HEK293 (cell line): ENCODE measurements around the gene NEK8.
"Not testable (repeated sequence)": the region's sequence is repeated elsewhere in the genome, so short reads cannot be mapped to it uniquely, and the experiment has no call there.

Experiments used
- CTCF ChIA-PET: fragments of 350-600 bp; formaldehyde crosslinking; extraction: SDS; loops from one replicate; lab custom pipeline; 2021; ENCODE audit warnings: antibody characterized with exemption; lab: Yijun Ruan, JAX
- POLR2A ChIA-PET: fragments of 300-600 bp; formaldehyde crosslinking; extraction: SDS; loops from one replicate; lab custom pipeline; 2020; ENCODE audit warnings: antibody characterized with exemption, inconsistent platforms; lab: Yijun Ruan, JAX
- H3K27ac ChIP-seq: fragments of 200-500 bp; sonication (Bioruptor generic); 2 replicates; pipeline ENCODE4 v1.5.1; 2014; ENCODE audit warnings: low read depth, low read length, control low read depth, inconsistent platforms; ENCODE audit errors: extremely low read depth
- H3K36me3 ChIP-seq, 2 experiments: fragments of 200-500 bp in 1 of 2; sonication (Bioruptor generic) in 1 of 2; 1 replicate in 1 of 2; 2 replicates in 1 of 2; pipeline ENCODE4 v1.5.1; 2014 to 2017; ENCODE audit warnings: inconsistent platforms in 2 of 2, low read length in 2 of 2; ENCODE audit not compliant: control insufficient read depth in 2 of 2, insufficient read depth in 1 of 2
- H3K4me1 ChIP-seq: fragments of 200-500 bp; sonication (Bioruptor generic); 2 replicates; pipeline ENCODE4 v1.5.1; 2014; ENCODE audit warnings: mild to moderate bottlenecking, low read length, inconsistent platforms; ENCODE audit not compliant: control insufficient read depth, insufficient read depth
- H3K4me3 ChIP-seq: 2 replicates; pipeline ENCODE4 v1.5.1; 2011; ENCODE audit warnings: low read depth, mild to moderate bottlenecking, control low read depth, low read length, moderate library complexity
- H3K9me3 ChIP-seq: fragments of 200-500 bp; sonication (Bioruptor generic); 2 replicates; pipeline ENCODE4 v1.5.1; 2014; ENCODE audit warnings: low read depth, low read length, inconsistent platforms; ENCODE audit not compliant: control insufficient read depth, insufficient read depth
- GLIS1 ChIP-seq: fragments of 450-650 bp; formaldehyde crosslinking; IDR thresholded peaks from 2 replicates; pipeline ENCODE4 v1.5.1; 2016; ENCODE audit warnings: missing biosample characterization, missing genetic modification characterization
- KLF1 ChIP-seq: fragments of 450-650 bp; formaldehyde crosslinking; IDR thresholded peaks from 2 replicates; pipeline ENCODE4 v1.5.1; 2016; ENCODE audit warnings: missing biosample characterization, missing genetic modification characterization
- KLF8 ChIP-seq: fragments of 450-650 bp; formaldehyde crosslinking; IDR thresholded peaks from 2 replicates; pipeline ENCODE4 v1.5.1; 2016; ENCODE audit warnings: missing biosample characterization, missing genetic modification characterization
- SCRT1 ChIP-seq: fragments of 450-650 bp; formaldehyde crosslinking; IDR thresholded peaks from 2 replicates; pipeline ENCODE4 v1.5.1; 2016; ENCODE audit warnings: missing biosample characterization, missing genetic modification characterization, borderline replicate concordance
- SCRT2 ChIP-seq: fragments of 450-650 bp; formaldehyde crosslinking; IDR thresholded peaks from 2 replicates; pipeline ENCODE4 v1.5.1; 2016; ENCODE audit warnings: missing biosample characterization, missing genetic modification characterization
- ZBTB48 ChIP-seq: fragments of 450-650 bp; formaldehyde crosslinking; IDR thresholded peaks from 2 replicates; pipeline ENCODE4 v1.5.1; 2016; ENCODE audit warnings: missing biosample characterization, missing genetic modification characterization
- ZFHX2 ChIP-seq: fragments of 450-650 bp; formaldehyde crosslinking; conservative IDR thresholded peaks from 2 replicates; pipeline ENCODE4 v1.5.1; 2016; ENCODE audit warnings: missing biosample characterization, missing genetic modification characterization
- ZIC2 ChIP-seq: fragments of 450-650 bp; formaldehyde crosslinking; IDR thresholded peaks from 2 replicates; pipeline ENCODE4 v1.5.1; 2016; ENCODE audit warnings: missing biosample characterization, missing genetic modification characterization
- ZNF146 ChIP-seq: fragments of 450-650 bp; formaldehyde crosslinking; IDR thresholded peaks from 2 replicates; pipeline ENCODE4 v1.5.1; 2016; ENCODE audit warnings: missing biosample characterization, missing genetic modification characterization
- ZNF184 ChIP-seq: fragments of 450-650 bp; IDR thresholded peaks from 2 replicates; pipeline ENCODE4 v1.5.1; 2018; ENCODE audit warnings: missing biosample characterization, mild to moderate bottlenecking, missing genetic modification characterization
- ZNF280C ChIP-seq: fragments of 450-650 bp; formaldehyde crosslinking; IDR thresholded peaks from 2 replicates; pipeline ENCODE4 v1.5.1; 2016; ENCODE audit warnings: missing biosample characterization, missing genetic modification characterization
- ZNF580 ChIP-seq: fragments of 450-650 bp; formaldehyde crosslinking; IDR thresholded peaks from 2 replicates; pipeline ENCODE4 v1.5.1; 2016; ENCODE audit warnings: missing biosample characterization, missing genetic modification characterization
- ZNF76 ChIP-seq: fragments of 450-650 bp; formaldehyde crosslinking; IDR thresholded peaks from 2 replicates; pipeline ENCODE4; 2016; ENCODE audit warnings: low read depth, missing biosample characterization, missing genetic modification characterization, borderline replicate concordance

NEK8 gene

GRCh38 chr17:28734712-28735241 lies 6.2 kb downstream of the NEK8 start:
- no peaks in the 10 kb centered on the region for H3K4me1 ChIP-seq
- no peaks in the 10 kb centered on the region for H3K9me3 ChIP-seq
- H3K27ac ChIP-seq, result no peak overlapping the region
- peaks cover 0 to 20% of the 10 kb centered on the region in 2 experiments; a peak in 2 of 3 replicates for H3K36me3 ChIP-seq
- H3K4me3 ChIP-seq, result no peak overlapping the region
- CTCF ChIA-PET, result interaction anchor here (0.9 to 3.5 kb wide), 4 partner anchors 8 to 382 kb away, joined by 4 to 25 read pairs (median 6); partner anchors contain the start of gene TLCD1
- TF ChIP-seq ZFHX2 (tag by site-specific recombination), result 0 out of 2 replicates have a peak, but pooled peaks have one; percentile 20
- no peak for TF ChIP-seq ZNF280C (tag by site-specific recombination)
- no peak for TF ChIP-seq KLF8 (tag by site-specific recombination)
- POLR2A ChIA-PET, result interaction anchor here (0.7 to 1.6 kb wide), 5 partner anchors 9 to 108 kb away, joined by 3 to 5 read pairs (median 4); partner anchors contain the start of genes RPL23A and TRAF4

- H3K9me3 ChIP-seq, result no peaks in the 10 kb centered on the region
- TF ChIP-seq KLF1 (tag by site-specific recombination), result 0 out of 2 replicates have a peak, but pooled peaks have one; percentile 13
- 0 out of 2 replicates have a peak, but pooled peaks have one; percentile 27 for TF ChIP-seq ZBTB48
- no peak for TF ChIP-seq ZNF76
- TF ChIP-seq ZIC2, result peak; percentile 56
- peak; percentile 74 for TF ChIP-seq GLIS1 (tag by site-specific recombination)
- no peaks in the 10 kb centered on the region for H3K4me1 ChIP-seq
- CTCF ChIA-PET, result interaction anchor here (0.9 to 3.5 kb wide), 4 partner anchors 8 to 382 kb away, joined by 4 to 25 read pairs (median 6); partner anchors contain the start of gene TLCD1
- no peak overlapping the region for H3K27ac ChIP-seq
- H3K36me3 ChIP-seq, result peaks cover 0 to 21% of the 10 kb centered on the region in 2 experiments; a peak in 2 of 3 replicates
- H3K4me3 ChIP-seq, result no peak overlapping the region
- POLR2A ChIA-PET, result interaction anchor here (0.7 to 1.6 kb wide), 5 partner anchors 8 to 24 kb away, joined by 3 to 5 read pairs (median 5); partner anchors contain the start of genes RPL23A and TRAF4
Observed at GRCh38 chr17:28735242-28735722, 6.7 kb downstream of the NEK8 start.

GRCh38 chr17:28735913-28736769 lies 7.6 kb downstream of the NEK8 start:
- POLR2A ChIA-PET, result interaction anchor here (0.7 to 1.6 kb wide), 5 partner anchors 8 to 25 kb away, joined by 3 to 5 read pairs (median 5); partner anchors contain the start of genes RPL23A and TRAF4
- H3K27ac ChIP-seq, result not testable (repeated sequence)
- TF ChIP-seq ZNF580 (tag by site-specific recombination), result 0 out of 2 replicates have a peak, but pooled peaks have one; percentile 28
- TF ChIP-seq SCRT2 (tag by site-specific recombination), result peak; percentile 74
- TF ChIP-seq ZNF184 (tag by site-specific recombination), result peak; percentile 93
- TF ChIP-seq SCRT1, result peak; percentile 39; the same call in 1 of the 2 replicates
- TF ChIP-seq ZNF146 (tag by site-specific recombination), result peak; percentile 92
- TF ChIP-seq, all 188 proteins: peak for 5; not testable (repeated sequence) for 183
- not testable (repeated sequence) for H3K4me1 ChIP-seq, H3K4me3 ChIP-seq, H3K9me3 ChIP-seq
- H3K36me3 ChIP-seq, result peaks cover 0 to 30% of the 10 kb centered on the region in 2 experiments; a peak in 2 of 3 replicates
- CTCF ChIA-PET, result interaction anchor here (1.1 to 3.5 kb wide), 2 partner anchors 9 to 13 kb away, joined by 7 to 25 read pairs; partner anchors contain the start of gene TLCD1
